ENCODE measurements around the gene ADCY3.

DNA sequence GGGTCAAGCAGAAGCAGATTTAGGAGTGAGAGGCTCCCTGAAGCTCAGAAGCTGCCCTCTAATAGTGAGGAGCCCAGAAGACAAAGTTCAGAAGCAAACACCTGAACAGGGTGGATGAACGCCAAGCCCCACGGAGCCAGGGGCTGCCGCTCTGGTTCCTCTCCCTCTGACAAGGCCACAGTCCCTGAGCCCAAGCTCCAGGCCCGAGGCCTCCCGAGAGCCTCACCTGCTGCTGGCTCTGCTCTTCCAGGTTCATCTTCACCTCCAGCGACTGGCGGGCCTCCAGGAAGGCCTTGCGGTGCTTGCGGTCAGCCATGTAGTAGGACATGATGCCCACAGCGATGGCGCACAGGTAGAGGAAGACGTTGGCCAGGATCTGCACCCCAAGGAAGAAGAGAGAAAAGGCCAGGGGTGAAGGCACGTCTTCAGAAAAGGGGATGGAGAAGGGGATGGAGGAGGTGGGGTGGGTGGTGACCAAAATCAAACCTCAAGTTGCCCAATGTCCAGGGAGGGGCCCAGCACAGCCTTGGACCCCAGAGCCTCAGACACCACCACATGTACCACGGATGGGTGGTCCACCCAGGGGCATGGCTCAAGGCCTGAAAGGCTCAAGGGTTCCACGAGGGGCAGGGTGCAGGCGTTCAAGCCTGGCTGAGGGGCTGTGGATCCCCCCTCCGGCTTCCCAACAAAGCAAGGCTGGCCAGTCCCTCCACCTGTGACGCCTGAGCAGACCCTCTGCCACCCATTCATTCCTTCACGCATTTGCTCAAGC is 47.5 kb downstream of the ADCY3 start:
- TF ChIP-seq EZH2 (IDR thresholded peaks at IDR 0.05; ENCODE audit: insufficient read depth, poor library complexity, severe bottlenecking): no peak
- TF ChIP-seq EZH2phosphoT487 (IDR thresholded peaks at IDR 0.05; ENCODE audit: insufficient read depth, low read depth): no peak

All from GM23248 (cell line).